GM19372 (cell line): Measurements from ENCODE around the gene TCN1.
"Not testable (repeated sequence)": the region's sequence is repeated elsewhere in the genome, so short reads cannot be mapped to it uniquely, and the experiment has no call there.

ENCODE experiments used
- ATAC-seq: cut with Tn5 transposase; IDR thresholded peaks from one replicate; pipeline ENCODE4 v1.9.1; 2021; ENCODE audit warnings: mild to moderate bottlenecking, low read depth, moderate library complexity; ENCODE audit not compliant: unreplicated experiment

TCN1 gene

DNA sequence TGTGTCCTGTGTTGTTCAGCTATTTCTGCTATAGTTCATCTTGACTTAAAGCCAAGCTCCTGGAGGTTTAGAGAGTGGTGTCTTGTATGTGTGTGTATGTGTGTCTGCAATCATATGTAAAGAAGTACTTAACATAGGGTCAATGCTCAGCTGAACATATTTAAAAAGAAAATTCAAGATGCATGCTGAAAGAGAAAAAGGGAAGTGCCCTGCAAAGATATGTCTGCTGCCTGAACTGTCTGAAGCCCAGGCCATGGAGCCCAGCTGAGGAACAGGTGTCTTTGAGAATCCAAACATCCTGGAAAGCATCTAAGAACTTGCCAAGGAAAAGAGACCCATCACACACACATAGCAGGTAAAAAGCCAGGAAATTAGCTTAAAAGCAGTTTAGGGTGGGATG, 6.6 kb downstream of the TCN1 start:
- no peak for ATAC-seq

- ATAC-seq: no peak
These were observed 8.6 kb downstream of the TCN1 start for GRCh38 chr11:59857439-59858434.

- ATAC-seq: no peak
These were observed 11.4 kb downstream of the TCN1 start for GRCh38 chr11:59854871-59855270.

DNA sequence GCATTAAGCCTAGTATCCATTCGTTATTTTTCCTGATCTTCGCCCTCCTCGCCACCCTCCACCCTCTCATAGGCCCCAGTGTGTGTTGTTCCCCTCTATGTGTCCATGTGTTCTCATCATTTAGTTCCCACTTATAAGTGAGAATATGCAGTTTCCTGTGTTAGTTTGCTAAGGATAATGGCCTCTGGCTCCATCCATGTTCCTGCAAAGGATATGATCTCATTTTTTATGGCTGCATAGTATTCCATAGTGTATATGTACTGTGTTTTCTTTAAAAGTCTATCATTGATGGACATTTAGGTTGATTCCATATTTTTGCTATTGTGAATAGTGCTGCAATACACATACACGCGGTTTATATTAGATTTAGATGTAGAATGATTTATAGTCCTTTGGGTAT, 14.9 kb downstream of the TCN1 start:
- not testable (repeated sequence) for ATAC-seq

GRCh38 chr11:59849551-59849950, 16.7 kb downstream of the TCN1 start:
- ATAC-seq: not testable (repeated sequence)

DNA sequence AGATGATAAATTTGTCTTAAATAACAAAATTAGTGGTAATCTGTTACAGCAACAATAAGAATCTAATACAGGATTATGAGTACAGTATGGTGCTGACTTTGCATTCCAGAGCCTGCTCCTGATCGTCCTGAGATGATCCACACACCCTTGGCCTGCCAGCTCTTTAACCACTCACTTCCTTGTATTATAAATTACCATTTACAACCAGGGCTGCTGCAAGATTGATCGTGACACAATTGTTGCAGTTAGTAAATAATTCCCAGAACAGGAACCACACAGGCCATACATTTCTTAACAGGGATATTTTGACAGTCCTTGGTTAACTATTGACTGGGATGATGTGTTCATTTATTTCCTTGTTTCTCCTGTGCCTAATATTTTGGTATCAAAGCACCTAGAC, 17.2 kb downstream of the TCN1 start:
- ATAC-seq: no peak

- not testable (repeated sequence) for ATAC-seq
These were observed 17.8 kb downstream of the TCN1 start for GRCh38 chr11:59848439-59848838.

DNA sequence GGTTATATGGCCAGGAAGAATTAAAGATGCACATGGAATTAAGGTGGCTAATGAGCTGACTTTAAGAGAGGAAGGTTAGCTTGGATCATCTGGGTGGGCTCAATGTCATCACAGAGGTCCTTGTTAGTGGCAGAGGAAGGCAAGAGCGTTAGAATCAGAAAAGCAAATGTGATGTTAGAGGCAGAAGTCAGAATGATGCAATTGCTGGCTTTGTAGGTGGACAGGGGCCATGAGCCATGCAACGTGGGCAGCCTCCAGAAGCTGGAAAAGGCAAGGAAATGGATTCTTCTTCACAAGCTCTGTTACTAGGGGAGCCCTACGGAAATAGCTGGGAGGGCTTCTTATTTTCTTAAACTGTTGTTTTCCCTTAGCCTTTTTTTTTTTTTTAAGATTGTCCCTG, 18.7 kb downstream of the TCN1 start:
- no peak for ATAC-seq

DNA sequence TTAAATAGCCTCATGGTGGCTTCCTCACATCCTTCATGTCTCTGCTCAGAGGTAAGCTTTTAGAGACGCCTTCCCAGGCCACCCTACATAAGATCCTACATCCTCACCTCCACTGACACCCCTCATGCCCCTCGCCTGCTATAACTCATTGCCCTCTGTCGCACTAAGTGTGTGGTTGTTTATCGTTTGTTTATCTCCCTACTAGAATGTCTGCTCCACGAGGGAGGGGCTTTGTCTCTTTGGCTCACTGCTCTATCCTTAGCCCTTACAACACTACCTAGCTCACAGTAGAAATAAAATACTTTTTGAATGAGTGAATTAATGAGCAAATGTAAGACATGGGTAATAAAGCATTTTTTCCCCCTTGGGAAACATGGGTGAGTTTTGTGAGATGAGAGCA, 19.7 kb downstream of the TCN1 start:
- ATAC-seq: no peak

GRCh38 chr11:59845399-59845798, 20.9 kb downstream of the TCN1 start, which contains the start of gene CBLIF:
Gene CBLIF, minus strand, starts transcription at chr11:59845499. Its CDS starts 46 bp downstream, at chr11:59845453.
- ATAC-seq: no peak

DNA sequence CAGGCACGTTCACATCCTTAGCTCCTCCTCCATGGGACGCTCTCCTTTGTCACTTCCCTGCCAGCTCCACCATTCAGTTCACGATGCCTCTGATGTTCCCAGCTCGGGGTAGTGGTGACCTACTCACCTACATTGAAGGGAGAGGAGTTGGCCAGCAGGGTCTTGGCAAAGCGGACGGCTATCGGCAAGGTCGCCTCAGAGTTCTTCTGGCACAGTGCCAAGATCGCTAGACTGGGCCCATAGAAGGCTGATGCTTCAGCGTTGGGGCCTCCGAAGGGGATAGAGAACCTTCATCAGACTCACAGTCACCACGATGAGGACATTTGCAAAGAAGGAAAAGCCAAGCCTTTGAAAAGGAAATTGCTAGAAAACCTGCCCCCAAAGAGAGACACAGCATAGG, 24.0 kb downstream of the TCN1 start:
- no peak for ATAC-seq

DNA sequence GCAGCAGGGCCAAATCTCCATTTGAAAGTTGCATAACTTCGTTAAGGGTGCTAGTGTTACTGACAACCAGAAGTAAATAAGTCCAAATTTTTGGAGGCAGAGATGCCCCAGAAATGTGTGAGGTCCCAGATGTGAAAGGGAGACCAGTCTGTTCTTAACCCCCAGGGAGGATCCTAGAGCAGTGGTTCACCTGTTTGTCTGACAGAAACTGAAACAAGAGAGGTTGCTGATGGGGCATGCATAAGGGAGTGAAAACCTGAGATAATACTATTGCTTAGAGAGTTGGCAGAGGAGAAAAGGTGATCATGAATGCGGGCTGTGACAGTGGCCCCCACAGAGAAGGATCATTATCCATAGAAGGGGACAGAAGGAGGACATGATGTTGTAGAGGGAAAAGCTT, 24.8 kb downstream of the TCN1 start:
- ATAC-seq: no peak

DNA sequence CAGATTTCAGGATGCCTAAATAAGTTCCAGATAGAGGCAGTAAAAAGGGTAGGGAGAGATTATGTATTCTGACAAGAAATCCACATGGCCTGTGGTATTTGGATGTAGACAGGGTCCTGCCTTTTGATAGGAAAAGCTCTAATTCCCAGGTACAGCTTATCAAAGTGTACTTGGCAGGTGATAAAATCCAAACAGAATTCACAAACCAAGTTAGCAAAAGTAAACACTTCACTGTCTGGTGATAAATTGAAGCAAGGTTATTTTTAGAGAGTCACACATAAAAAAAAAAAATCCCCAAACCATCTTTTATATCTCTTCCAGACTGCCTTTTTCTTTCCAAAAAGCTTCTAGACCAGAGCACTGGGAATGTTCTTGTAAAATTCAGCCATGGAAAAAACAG, 26.7 kb downstream of the TCN1 start:
- no peak for ATAC-seq

- no peak for ATAC-seq
These were observed 32.7 kb downstream of the TCN1 start for GRCh38 chr11:59833602-59834001.

- ATAC-seq: no peak
These were observed 36.9 kb downstream of the TCN1 start for GRCh38 chr11:59829358-59829757.

DNA sequence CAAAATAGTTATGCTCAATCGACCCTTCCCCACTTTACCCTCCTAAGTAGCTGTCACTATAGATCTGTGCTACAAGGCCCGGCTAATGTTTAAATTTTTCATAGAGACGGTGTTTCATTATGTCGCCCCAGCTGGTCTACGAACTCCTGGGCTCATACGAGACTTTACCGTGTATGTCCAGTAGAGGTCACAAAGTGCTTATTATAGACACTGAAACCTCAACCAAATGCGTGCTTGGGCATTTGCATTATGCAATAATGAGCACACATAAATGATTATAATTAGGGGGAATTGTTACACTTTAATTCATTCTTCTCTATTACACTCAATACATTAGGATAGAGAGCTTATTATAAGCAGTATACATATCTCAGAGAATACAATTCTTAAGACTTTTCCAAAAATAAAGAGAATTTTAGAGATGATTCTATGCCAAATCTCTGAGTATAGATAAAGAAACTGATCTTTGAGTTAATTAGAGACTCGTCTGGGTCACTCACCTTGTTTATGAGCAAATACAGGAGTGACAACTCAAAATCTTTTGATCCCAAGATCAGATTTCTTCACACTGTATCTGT, 43.2 kb downstream of the TCN1 start:
- peak; percentile 84 for ATAC-seq

DNA sequence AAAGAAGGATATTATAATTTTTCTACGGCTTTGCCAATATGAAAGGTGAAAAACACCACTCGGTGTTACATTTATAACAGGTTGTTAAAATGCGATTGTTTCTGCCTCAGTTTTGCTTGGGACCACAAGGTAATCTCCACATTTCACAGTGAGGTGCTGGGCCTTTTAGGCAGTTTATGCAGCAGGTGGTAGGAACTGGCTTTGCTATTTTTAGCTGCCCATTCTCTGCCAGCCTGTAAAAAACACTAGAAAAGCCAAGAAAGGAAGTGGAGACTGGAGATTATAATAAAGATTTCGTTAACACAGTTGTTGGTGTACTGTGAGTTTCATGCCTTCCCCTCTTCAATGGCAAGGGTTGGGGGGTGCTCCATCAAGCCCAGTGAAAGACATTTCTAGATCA, 47.7 kb downstream of the TCN1 start:
- no peak for ATAC-seq

DNA sequence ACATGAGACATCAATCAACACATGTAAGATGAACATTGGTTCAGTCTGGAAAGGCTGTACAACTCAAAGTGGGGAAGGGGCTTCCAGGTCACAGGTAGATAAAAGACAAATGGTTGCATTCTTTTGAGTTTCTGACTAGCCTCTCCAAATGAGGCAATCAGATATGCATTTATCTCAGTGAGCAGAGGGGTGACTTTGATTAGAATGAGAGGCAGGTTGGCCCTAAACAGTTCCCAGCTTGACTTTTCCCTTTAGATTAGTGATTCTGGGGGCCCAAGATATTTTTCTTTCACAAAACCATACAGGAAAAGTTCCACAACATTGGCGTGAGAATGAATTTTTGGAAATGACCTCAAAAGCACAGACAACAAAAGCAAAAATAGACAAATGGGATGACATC, 49.9 kb downstream of the TCN1 start:
- ATAC-seq: not testable (repeated sequence)

DNA sequence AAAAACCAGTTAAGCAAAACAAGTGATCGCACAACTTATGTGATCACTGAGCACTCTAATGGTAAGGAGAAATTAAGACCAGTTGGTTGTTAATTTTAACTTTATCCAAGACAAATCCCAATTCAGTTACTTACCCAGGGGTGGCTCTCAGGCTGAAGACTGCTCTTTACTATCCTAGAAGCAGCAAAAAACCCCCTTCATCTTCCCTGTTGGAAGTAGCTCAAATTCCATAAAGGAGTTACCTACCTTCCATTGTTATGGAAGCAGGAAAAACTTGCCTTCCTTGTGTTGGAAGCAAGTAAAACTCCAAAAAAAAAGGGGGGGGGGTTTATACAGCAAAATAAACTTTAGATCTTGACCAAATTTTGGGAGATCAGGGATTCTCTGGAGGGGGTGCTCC, 50.5 kb downstream of the TCN1 start:
- ATAC-seq: no peak

DNA sequence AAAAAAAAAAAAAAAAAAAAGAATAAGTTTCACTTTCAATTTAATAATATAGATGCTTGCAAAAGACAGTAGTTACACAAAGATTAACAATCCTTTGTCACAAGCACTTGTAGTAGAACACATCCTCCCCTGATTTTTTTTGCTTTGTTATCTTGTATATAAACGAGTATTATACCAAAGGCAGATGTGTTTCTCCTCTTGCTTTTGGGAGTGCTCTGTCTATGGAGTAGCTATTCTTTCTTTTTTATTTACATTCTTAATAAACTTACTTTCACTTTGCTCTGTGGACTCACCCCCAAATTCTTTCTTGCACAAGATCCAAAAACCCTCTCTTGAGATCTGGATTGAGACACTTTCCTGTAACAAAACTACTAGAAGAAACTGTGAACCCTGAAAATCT, 52.3 kb downstream of the TCN1 start:
- no peak for ATAC-seq

DNA sequence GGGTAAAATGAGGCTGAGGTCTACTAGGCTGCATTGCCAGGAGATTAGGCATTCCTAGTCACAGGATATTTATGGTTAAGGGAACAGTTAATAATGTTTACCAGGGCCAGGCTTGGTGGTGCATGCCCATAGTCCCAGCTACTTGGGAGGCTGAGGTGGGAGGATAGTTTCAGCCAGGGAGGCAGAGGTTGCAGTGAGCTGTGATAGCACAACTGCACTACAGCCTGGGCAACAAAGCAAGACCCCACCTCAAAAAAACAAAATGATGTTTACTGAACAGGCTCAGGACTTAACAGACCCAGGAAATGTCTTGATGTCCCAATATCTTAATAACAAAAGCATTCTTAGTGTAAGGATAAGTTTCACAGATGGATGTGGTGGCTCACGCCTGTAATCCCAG, 52.9 kb downstream of the TCN1 start:
- no peak for ATAC-seq

- ATAC-seq: no peak
These were observed 54.1 kb downstream of the TCN1 start for GRCh38 chr11:59812220-59812619.
